ENCODE results near the gene TMEM125. TPM values are rescaled to one million over a fixed set of nuclear protein-coding genes. Genes with fewer than 3 reads are reported as not detected.

TMEM125 gene
- total and polyA plus RNA-seq, 9 of the 15 experiments (the other 6 are each of a cell fraction or from before 2014, with no cell fraction given): 0.07 to 0.08 TPM; not detected in 7

GRCh38 chr1:43279161-43279560, 9.4 kb downstream of the TMEM125 start:
- no peaks in the 10 kb centered on the region for H3K36me3 ChIP-seq (ENCODE audit: control insufficient read depth, insufficient read depth, low read length)
- H3K4me2 ChIP-seq (ENCODE audit: insufficient read depth, low read length): no peak overlapping the region
- intact Hi-C loops (cut with micrococcal nuclease): no loop called here
- peaks cover 46 to 85% of the 10 kb centered on the region in 2 experiments for H3K27me3 ChIP-seq (ENCODE audit: control insufficient read depth in 2 of 2, insufficient read depth in 2 of 2, low read length in 2 of 2)
- ATAC-seq: no peak
- peaks cover 0 to 6% of the 10 kb centered on the region in 2 experiments; a peak in 3 of 5 replicates for H3K4me1 ChIP-seq (replicated peaks in 1 of 2; ENCODE audit: control insufficient read depth in 2 of 2, insufficient read depth in 2 of 2, low read length in 2 of 2)
- no peak for FAIRE-seq
- TF ChIP-seq ZNF79 (CRISPR knock-in tag; IDR thresholded peaks at IDR 0.05; ENCODE audit: low read depth) (no peak), TAL1 (IDR thresholded peaks at IDR 0.05) (no peak)
- in situ Hi-C loops (cut with MboI): no loop called here
- no peak overlapping the region for H3K9ac ChIP-seq (ENCODE audit: insufficient read depth in 1 of 2, low read depth in 2 of 2, low read length in 2 of 2)
- 5% methylated on average over 5 of the region's 5 CpGs for WGBS (ENCODE audit: insufficient coverage, low coverage, missing lambda C conversion rate)
- H2AFZ ChIP-seq (ENCODE audit: low read depth, low read length): no peak overlapping the region
- H3K9me3 ChIP-seq (replicated peaks; ENCODE audit: control insufficient read depth, insufficient read depth, low read depth, low read length): no peaks in the 10 kb centered on the region
- POLR2A ChIA-PET: interaction anchor here (1.0 kb wide), 1 partner anchor 14 kb away, joined by 3 read pairs; no protein-coding TSS in a partner anchor
- no peak overlapping the region for H3K4me3 ChIP-seq
- no peaks in the 10 kb centered on the region for H3K9me1 ChIP-seq (ENCODE audit: control insufficient read depth, insufficient read depth, low read length)
- CTCF ChIA-PET (ENCODE audit: low intra/inter-chr PET ratio): no interaction called here
- BruUV-seq (replicated peaks): no TSS peak
- H4K20me1 ChIP-seq (replicated peaks; ENCODE audit: control insufficient read depth, insufficient read depth, low read length): no peaks in the 10 kb centered on the region; the same call in 1 of the 2 replicates
- no peak for DNase-seq (ENCODE audit: extremely low read depth in 1 of 4, low spot score in 3 of 4)
- no peaks in the 10 kb centered on the region for H3K79me2 ChIP-seq (ENCODE audit: control insufficient read depth, insufficient read depth, low read length)
- H3K27ac ChIP-seq (ENCODE audit: extremely low read depth, low read depth, low read length): no peak overlapping the region

DNA sequence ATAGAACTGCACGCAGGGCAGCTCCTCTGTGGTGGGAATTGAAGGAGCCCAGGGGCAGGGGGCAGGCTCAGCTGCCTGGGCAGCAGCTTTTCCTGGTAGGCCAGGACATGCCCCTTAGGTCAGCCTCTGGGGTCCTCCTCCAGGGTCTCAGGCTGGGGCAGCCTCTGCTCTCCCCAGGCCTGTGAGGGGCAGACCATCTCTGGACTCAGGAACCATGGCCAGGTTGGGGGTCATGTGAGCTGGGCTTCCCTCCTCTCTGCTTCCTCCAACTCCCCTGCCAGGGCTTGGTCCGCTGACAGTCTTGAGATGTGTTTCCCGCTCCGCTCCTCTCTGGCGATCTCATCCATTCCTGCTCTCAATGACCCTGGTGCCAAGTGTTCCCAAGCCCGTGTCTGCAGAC, 9.9 kb downstream of the TMEM125 start:
- CTCF ChIA-PET (ENCODE audit: low intra/inter-chr PET ratio): no interaction called here
- BruUV-seq (replicated peaks): no TSS peak

More for the DNA sequence above, 9.9 kb downstream of the TMEM125 start:
- intact Hi-C loops (cut with micrococcal nuclease): no loop called here
- Histone ChIP-seq H3K27me3 (ENCODE audit: control insufficient read depth in 2 of 2, insufficient read depth in 2 of 2, low read length in 2 of 2) (peaks cover 46 to 84% of the 10 kb centered on the region in 2 experiments), H2AFZ (ENCODE audit: low read depth, low read length) (no peak overlapping the region), H3K9ac (ENCODE audit: insufficient read depth in 1 of 2, low read depth in 2 of 2, low read length in 2 of 2) (no peak overlapping the region), H3K4me3 (no peak overlapping the region), H3K36me3 (ENCODE audit: control insufficient read depth, insufficient read depth, low read length) (no peaks in the 10 kb centered on the region), H4K20me1 (replicated peaks; ENCODE audit: control insufficient read depth, insufficient read depth, low read length) (peaks cover 1% of the 10 kb centered on the region; the same call in 1 of the 2 replicates), H3K9me3 (replicated peaks; ENCODE audit: control insufficient read depth, insufficient read depth, low read depth, low read length) (no peaks in the 10 kb centered on the region), H3K27ac (ENCODE audit: extremely low read depth, low read depth, low read length) (no peak overlapping the region), H3K9me1 (ENCODE audit: control insufficient read depth, insufficient read depth, low read length) (peaks cover 3% of the 10 kb centered on the region), H3K4me1 (replicated peaks in 1 of 2; ENCODE audit: control insufficient read depth in 2 of 2, insufficient read depth in 2 of 2, low read length in 2 of 2) (peaks cover 1 to 3% of the 10 kb centered on the region in 2 experiments; a peak in 2 of 5 replicates), H3K4me2 (ENCODE audit: insufficient read depth, low read length) (no peak overlapping the region), H3K79me2 (ENCODE audit: control insufficient read depth, insufficient read depth, low read length) (no peaks in the 10 kb centered on the region)
- 6% methylated on average over 6 of the region's 6 CpGs for whole genome bisulfite sequencing (ENCODE audit: insufficient coverage, low coverage, missing lambda C conversion rate)
- no peak for TF ChIP-seq ZNF143 (CRISPR knock-in tag; IDR thresholded peaks at IDR 0.05)
- TF ChIP-seq HSF4 (CRISPR knock-in tag; IDR thresholded peaks at IDR 0.05; ENCODE audit: borderline replicate concordance): no peak
- no peak for TF ChIP-seq MBD1 (CRISPR knock-in tag; IDR thresholded peaks at IDR 0.05)
- TF ChIP-seq MECOM (CRISPR knock-in tag; IDR thresholded peaks at IDR 0.05): no peak
- no peak for TF ChIP-seq FOXP1 (CRISPR knock-in tag; IDR thresholded peaks at IDR 0.05)
- no peak for DNase-seq (ENCODE audit: extremely low read depth in 1 of 4, low spot score in 3 of 4)
- no peak for FAIRE-seq
- POLR2A ChIA-PET: interaction anchor here (1.0 to 1.4 kb wide), 2 partner anchors 13 to 15 kb away, joined by 3 to 5 read pairs; no protein-coding TSS in a partner anchor
- in situ Hi-C loops (cut with MboI): no loop called here
- ATAC-seq: no peak
